T-helper 2 cell treated with Interferon-gamma antibody and Interleukin-4, amounts not matched to agents 5 μg/mL and 100 μg/mL, for 36 hours (primary cell): ENCODE data around the gene DENND2D.
A peak's percentile ranks its signal among the peaks of the same experiment; 100 is the strongest.
"Not testable (repeated sequence)": the region's sequence is repeated elsewhere in the genome, so short reads cannot be mapped to it uniquely, and the experiment has no call there.

Source experiments
- DNase-seq: peaks from one replicate; pipeline ENCODE4 v3.0.0; 2021; ENCODE audit warnings: low spot score
- H3K27ac Mint-ChIP-seq: one replicate; pipeline ENCODE4 v1.8.0; 2021; ENCODE audit warnings: mild to moderate bottlenecking, mixed read lengths
- H3K27me3 Mint-ChIP-seq: one replicate; pipeline ENCODE4 v1.8.0; 2021; ENCODE audit warnings: low read depth, mixed read lengths
- H3K36me3 Mint-ChIP-seq: one replicate; pipeline ENCODE4 v1.8.0; 2021; ENCODE audit warnings: low read depth, mixed read lengths
- H3K4me1 Mint-ChIP-seq: one replicate; pipeline ENCODE4 v1.8.0; 2021; ENCODE audit warnings: low read depth, mixed read lengths
- H3K4me3 Mint-ChIP-seq: one replicate; pipeline ENCODE4 v1.8.0; 2022; ENCODE audit warnings: mild to moderate bottlenecking, moderate library complexity, mixed read lengths
- H3K9me3 Mint-ChIP-seq: one replicate; pipeline ENCODE4 v1.8.0; 2021; ENCODE audit warnings: mixed read lengths

DENND2D gene

DNA sequence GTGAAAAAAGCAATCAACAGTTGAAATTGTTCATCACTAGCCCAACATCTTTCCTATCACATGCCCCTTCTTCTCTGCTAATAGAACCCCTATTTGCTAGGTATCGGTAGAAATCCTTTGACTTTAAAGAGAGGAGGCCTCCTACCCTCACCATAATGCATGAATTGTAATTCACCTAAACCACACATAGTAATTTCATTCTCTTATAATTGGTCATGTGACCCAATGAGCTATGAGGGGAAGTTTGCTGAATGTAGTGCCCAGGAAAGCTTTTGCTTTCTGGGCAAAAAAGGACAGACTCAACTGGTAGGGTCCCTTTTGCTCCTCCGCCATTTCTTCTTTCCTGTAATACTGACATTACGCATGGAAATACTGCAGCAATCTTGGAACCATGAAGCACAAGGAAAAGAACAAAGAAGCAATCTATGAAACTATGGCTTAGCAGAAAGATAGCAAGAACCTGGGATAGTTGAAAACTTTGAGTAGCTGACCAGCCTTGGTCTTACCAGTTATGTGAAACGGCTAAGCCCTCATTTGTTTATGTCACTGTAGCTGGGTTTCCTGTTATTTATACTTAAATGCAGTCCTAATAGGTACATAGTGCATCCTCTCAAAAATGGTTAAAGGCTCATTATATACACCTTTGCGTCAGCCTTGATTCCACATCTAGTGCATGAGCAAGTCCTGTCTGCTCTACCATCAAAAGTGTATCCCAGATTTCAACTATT lies 16.9 kb upstream of the DENND2D start:
- peaks cover 2% of the 10 kb centered on the region for H3K36me3 Mint-ChIP-seq
- peak overlapping the region; percentile 74 for H3K4me3 Mint-ChIP-seq
- DNase-seq: no peak
- H3K27ac Mint-ChIP-seq: peak overlapping the region; percentile 90
- peaks cover 96% of the 10 kb centered on the region for H3K4me1 Mint-ChIP-seq
- peaks cover 4% of the 10 kb centered on the region for H3K9me3 Mint-ChIP-seq
- H3K27me3 Mint-ChIP-seq: no peaks in the 10 kb centered on the region

DNA sequence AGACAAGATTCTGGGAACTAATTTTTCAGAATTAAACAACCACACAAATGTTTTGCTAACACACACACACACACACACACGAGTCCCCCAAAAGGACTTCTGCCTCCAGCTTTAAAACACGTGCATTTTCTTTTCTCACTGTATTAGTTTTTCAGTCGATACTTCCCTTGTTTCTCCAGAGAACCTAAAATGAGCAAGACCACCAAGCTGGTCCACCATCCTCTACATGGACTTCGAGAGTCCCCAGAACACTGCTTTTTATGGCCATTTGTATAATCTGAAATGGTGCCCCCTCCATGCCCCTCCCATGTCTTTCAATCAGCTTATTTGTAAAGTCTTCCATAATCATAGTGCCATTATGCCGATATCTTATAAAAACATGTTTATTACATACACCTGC lies 16.3 kb upstream of the DENND2D start:
- Mint-ChIP-seq H3K36me3 (peaks cover 2% of the 10 kb centered on the region), H3K27me3 (no peaks in the 10 kb centered on the region), H3K9me3 (peaks cover 4% of the 10 kb centered on the region), H3K4me3 (peak overlapping the region; percentile 74), H3K27ac (peak overlapping the region; percentile 90), H3K4me1 (peaks cover 91% of the 10 kb centered on the region)
- no peak for DNase-seq

DNA sequence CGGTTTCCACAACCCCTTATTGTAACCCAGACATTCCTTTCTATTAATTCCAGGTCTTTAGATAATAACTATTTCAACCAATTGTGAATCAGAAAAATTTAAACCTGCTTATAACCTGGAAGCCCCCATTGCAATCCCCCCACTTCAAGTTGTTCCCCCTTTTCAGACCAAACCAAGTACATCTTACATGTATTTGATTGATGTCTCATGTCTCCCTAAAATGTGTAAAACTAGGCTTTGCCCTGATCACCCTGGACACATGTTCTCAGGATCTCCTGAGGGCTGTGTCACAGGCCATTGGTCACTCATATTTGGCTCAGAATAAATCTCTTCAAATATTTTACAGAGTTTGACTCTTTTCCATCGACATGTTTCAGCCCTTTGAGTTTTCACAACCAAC lies 14.8 kb upstream of the DENND2D start:
- Mint-ChIP-seq H3K4me1 (peaks cover 77% of the 10 kb centered on the region), H3K4me3 (peak overlapping the region; percentile 74), H3K27ac (peak overlapping the region; percentile 90)
- H3K27me3 Mint-ChIP-seq, H3K9me3 Mint-ChIP-seq, DNase-seq, H3K36me3 Mint-ChIP-seq: not testable (repeated sequence)

DNA sequence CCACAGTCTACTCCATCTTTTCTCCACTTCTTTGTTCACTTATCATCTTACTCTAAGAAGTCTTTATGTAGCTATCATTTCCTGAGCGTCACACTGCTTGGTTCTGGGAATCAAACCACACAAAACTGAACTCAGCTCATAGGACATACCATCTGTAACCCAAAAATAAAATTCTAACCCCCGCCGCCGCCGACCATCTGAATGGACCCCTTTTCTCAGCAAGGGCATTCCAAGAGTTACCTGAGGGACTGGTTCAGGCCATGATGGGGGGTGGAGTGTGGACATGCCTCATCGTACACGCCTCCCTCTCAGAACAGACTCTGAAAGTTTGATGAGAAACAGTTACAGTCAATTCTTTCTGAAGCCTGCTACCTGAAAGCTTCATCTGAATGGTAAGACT lies 14.4 kb upstream of the DENND2D start:
- peaks cover 2% of the 10 kb centered on the region for H3K36me3 Mint-ChIP-seq
- no peaks in the 10 kb centered on the region for H3K27me3 Mint-ChIP-seq
- H3K4me1 Mint-ChIP-seq: peaks cover 76% of the 10 kb centered on the region
- H3K9me3 Mint-ChIP-seq: peaks cover 4% of the 10 kb centered on the region
- DNase-seq: peak; percentile 59
- H3K4me3 Mint-ChIP-seq: peak overlapping the region; percentile 74
- peak overlapping the region; percentile 90 for H3K27ac Mint-ChIP-seq

DNA sequence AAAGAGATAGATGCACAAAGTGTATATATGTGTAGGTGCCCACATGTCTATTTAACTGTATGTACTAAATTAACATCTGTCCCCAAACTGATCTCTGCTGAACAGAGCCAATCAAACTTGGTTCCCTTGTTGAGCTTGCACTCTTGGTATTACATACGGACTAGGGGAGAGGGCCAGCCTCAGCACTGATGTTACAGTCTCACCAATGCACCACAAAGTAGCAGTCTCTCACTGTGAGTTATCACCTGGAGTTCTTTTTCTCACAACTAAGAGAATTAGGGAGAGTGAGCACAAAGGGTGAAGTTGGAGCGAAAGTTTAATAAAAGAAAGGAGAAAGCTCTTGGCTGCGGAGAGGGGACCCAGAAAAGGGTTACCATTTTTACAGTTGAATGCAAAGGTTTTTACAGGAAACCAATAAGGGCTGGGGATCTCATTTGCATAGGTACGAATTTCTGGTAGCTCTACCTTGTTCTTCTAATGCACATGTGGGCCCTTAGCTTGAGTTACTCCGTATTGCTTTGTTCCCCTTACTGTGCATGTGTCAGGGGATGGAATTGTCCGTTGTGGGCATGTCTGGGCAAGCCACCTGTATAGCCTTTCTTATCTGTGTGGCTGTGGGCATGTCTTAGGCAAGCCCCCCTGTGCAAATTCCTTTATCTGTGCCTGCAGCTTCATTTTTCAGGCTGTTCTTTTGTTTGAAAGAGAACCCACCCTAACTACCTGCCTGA lies 13.8 kb upstream of the DENND2D start:
- H3K9me3 Mint-ChIP-seq: peaks cover 4% of the 10 kb centered on the region
- H3K27me3 Mint-ChIP-seq: no peaks in the 10 kb centered on the region
- peak overlapping the region; percentile 74 for H3K4me3 Mint-ChIP-seq
- H3K4me1 Mint-ChIP-seq: peaks cover 73% of the 10 kb centered on the region
- no peak for DNase-seq
- H3K27ac Mint-ChIP-seq: peak overlapping the region; percentile 90
- H3K36me3 Mint-ChIP-seq: peaks cover 2% of the 10 kb centered on the region

DNA sequence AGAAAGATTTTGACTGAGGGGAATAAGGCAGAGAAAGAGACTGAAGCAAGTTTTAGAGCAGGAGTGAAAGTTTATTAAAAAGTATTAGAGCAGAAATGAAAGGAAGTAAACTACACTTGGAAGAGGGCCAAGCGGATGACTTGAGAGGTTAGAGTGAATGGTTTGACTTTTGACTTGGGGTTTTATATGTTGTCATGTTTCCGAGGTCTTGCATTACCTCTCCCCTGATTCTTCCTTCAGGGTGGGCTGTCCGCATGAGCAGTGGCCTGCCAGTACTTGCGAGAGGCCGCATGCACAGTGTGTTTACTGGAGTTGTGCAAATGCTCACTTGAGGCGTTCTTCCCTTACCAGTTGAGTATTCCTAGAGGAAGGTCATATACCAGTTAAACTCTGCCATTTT lies 13.0 kb upstream of the DENND2D start:
- H3K36me3 Mint-ChIP-seq: no peaks in the 10 kb centered on the region
- H3K4me1 Mint-ChIP-seq: peaks cover 71% of the 10 kb centered on the region
- DNase-seq: no peak
- peak overlapping the region; percentile 90 for H3K27ac Mint-ChIP-seq
- peaks cover 4% of the 10 kb centered on the region for H3K9me3 Mint-ChIP-seq
- no peaks in the 10 kb centered on the region for H3K27me3 Mint-ChIP-seq
- peak overlapping the region; percentile 74 for H3K4me3 Mint-ChIP-seq

DNA sequence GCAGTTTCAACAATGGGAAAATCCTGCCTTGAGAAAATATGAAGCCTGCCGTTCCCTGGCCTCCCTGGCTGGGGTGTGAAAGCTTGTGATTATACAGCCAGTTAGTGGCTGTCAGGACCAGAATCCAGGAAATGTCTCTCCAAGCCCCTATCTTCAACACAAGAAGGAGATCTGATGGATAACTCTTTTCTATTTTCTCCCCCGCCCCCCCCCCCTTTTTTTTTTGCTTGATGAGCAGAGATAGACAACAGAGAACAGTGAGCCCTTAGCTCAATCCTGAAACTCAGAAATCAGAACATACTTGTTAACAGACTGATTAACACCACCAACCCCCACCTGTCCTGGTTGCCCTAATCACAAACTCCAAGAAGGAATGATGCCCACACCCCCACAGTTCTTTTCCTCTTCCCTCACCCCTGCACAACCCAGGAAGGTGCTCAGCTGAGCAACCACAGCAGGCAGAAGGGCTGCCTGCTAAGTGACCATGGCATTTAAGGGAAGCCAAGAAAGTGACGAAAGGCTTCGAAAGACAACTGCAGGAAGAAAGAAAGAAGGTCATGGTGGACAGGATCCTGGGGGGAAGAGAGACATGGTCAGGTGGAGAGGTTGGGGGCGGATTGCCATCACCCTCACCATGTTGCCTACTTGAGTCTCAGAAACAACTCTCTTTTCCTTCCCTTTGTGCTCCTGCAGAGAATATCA lies 12.3 kb upstream of the DENND2D start:
- H3K36me3 Mint-ChIP-seq: no peaks in the 10 kb centered on the region
- H3K27ac Mint-ChIP-seq: peak overlapping the region; percentile 90
- DNase-seq: no peak
- peak overlapping the region; percentile 74 for H3K4me3 Mint-ChIP-seq
- no peaks in the 10 kb centered on the region for H3K27me3 Mint-ChIP-seq
- H3K9me3 Mint-ChIP-seq: no peaks in the 10 kb centered on the region
- peaks cover 67% of the 10 kb centered on the region for H3K4me1 Mint-ChIP-seq

DNA sequence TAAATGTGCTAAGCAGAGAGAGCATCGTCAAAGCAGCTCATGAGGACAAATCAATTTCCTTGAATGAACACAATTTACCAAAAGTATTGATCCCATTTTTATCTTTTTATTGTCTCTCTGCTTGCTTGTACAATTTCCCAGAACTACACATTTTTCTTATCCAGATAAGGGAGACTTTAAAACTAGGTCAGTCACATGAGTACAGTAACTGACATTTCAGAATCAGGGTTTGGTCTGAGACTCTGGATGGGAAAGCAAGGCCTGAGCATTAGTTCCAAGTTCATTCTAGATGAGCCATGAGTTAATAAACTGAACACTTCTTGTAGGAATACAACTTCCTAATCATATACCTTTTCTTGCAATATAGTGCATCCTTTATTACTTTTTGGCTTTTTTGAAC lies 11.5 kb upstream of the DENND2D start:
- Mint-ChIP-seq H3K36me3 (no peaks in the 10 kb centered on the region), H3K27me3 (no peaks in the 10 kb centered on the region), H3K27ac (no peak overlapping the region), H3K4me3 (no peak overlapping the region), H3K4me1 (peaks cover 62% of the 10 kb centered on the region), H3K9me3 (no peaks in the 10 kb centered on the region)
- no peak for DNase-seq

DNA sequence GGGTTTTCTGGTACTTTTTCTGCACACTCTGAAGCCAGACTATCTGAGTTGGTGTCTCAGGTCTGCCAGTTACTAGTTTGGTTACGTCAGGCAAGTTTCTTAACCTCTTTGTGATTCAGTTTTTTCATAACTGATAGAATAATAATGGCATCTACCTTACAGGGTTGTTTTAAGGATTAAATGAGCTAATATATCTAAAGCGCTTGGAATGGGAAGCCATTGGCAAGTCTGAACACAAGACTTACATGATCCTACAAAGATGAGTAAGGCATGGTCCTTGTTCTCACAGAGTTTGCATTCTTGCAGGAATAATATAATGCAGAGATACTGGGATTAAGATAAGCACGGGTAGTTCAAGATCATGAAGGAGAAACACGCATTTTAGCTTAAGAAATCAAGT lies 9.2 kb upstream of the DENND2D start:
- Mint-ChIP-seq H3K36me3 (no peaks in the 10 kb centered on the region), H3K27me3 (no peaks in the 10 kb centered on the region), H3K4me1 (peaks cover 59% of the 10 kb centered on the region), H3K4me3 (no peak overlapping the region), H3K27ac (no peak overlapping the region), H3K9me3 (no peaks in the 10 kb centered on the region)
- DNase-seq: no peak

DNA sequence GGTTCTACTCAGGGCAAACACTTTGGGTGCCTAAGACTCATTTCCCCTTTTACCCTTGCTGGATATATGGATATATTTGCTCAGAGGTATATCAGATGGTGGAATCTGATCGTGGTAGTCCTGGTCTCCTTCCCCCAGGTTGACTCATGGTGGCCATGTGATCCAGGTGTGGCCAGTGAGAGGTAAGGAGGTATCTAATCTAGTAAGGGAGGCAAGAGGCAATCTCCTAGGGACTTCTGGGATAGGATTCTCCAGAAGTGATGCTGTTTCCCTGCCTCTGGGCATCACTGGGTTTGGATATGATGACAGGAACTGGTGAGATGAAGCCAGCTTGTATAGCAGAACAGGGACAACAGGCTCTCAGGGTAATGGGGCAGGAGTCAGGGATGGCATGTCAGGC lies 8.5 kb upstream of the DENND2D start:
- Mint-ChIP-seq H3K36me3 (no peaks in the 10 kb centered on the region), H3K4me3 (no peak overlapping the region), H3K27me3 (no peaks in the 10 kb centered on the region), H3K4me1 (peaks cover 53% of the 10 kb centered on the region), H3K27ac (no peak overlapping the region), H3K9me3 (no peaks in the 10 kb centered on the region)
- no peak for DNase-seq

DNA sequence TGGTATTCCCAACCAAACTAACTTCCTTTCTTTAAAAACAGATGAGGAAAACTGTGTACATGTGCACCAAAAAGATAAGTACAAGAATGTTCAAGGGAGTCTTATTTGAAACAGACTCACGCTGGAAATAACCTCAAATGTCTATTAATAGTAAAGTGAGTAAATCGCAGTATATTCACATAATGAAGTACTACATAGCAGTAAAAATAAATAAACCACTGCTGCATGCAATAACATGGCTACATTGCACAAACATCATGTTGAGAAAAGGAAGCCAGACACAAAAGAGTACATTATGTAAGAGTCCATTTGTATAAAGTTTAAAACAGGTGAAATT lies 5.2 kb upstream of the DENND2D start:
- Mint-ChIP-seq H3K9me3 (no peaks in the 10 kb centered on the region), H3K4me3 (peak overlapping the region; percentile 27), H3K27ac (peak overlapping the region; percentile 22), H3K36me3 (no peaks in the 10 kb centered on the region), H3K27me3 (no peaks in the 10 kb centered on the region), H3K4me1 (peaks cover 62% of the 10 kb centered on the region)
- DNase-seq: no peak

DNA sequence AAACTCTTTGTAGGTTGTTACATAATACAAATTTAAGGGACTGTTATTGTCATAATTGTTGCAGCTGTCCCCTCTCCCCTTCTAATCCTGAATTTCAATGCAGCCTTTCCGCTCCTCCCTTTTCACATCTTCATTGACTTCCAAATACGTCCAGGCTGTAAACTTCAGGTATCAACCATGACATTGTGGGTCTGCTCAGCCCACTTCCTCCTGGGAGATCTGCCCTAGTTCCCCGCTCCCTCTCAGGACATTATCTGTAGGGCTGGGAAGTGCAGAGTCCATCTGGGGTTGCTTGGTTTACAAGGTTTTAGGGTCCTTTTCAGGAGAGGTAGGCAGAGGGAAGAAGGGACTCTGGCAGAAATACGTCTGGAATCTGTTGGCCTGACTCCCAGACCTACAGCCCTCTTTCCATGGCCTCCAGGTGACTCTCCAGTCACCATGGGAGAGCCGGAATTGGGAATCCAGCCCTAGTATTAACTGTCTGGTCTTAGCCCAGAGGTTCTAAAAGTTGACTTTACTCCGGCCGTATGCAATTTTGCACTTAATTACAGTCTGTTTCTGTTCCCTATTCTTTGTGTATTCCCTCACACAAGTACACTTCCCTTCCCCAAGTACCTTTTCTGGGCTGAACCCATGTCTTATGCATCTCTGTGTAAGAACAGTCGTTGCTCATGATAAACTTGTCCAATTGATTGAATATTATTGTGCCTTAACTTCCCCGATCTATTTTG lies 4.7 kb upstream of the DENND2D start:
- Mint-ChIP-seq H3K27ac (peak overlapping the region; percentile 67), H3K4me1 (peaks cover 63% of the 10 kb centered on the region), H3K27me3 (no peaks in the 10 kb centered on the region), H3K36me3 (peaks cover 3% of the 10 kb centered on the region), H3K9me3 (no peaks in the 10 kb centered on the region), H3K4me3 (peak overlapping the region; percentile 77)
- DNase-seq: no peak

DNA sequence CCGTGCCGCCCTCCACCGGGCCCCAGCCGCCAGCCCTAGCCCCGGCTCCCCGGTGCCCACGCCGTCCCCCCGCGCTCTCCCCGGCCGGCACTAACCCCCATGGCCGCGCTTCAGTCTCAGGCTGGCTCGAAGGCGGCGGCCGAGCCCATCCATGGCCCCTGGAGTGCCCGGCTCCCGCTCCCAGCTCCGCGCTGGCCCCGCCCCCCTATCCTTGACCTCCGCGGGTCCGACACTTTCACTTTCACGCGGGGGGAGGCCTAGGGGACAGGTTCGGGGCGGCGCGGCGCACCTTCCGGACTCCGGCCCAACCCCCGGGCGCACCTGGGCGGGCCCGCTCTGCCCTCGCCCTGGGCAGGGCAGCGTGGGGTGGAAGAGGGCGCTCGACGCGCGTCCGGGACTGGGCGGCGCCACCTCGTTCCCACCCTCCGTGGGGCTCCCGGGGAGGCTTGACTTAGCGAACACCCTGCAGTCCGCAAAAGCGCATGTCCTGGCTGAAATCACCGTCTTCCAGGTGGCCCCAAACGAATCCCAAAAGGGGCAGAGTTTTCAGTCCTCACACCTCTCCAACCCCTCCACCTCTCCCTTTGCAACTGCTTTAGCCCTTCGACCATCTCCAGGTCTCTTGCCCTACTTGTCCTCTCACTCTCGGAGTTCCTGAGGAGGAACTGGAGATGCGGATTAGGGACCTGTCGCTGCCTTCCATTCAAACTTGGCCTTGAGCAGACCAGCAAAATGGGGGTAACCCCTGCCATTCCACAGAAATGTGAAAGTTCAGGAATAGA lies 3.9 kb upstream of the DENND2D start:
- H3K36me3 Mint-ChIP-seq: peaks cover 8% of the 10 kb centered on the region
- DNase-seq: peak; percentile 58
- peak overlapping the region; percentile 77 for H3K27ac Mint-ChIP-seq
- no peaks in the 10 kb centered on the region for H3K27me3 Mint-ChIP-seq
- H3K9me3 Mint-ChIP-seq: no peaks in the 10 kb centered on the region
- H3K4me1 Mint-ChIP-seq: peaks cover 61% of the 10 kb centered on the region
- peak overlapping the region; percentile 80 for H3K4me3 Mint-ChIP-seq
